HG02981 (cell line): ENCODE data around the gene RAN.
A peak's percentile ranks its signal among the peaks of the same experiment; 100 is the strongest.
"Not testable (repeated sequence)": the region's sequence is repeated elsewhere in the genome, so short reads cannot be mapped to it uniquely, and the experiment has no call there.

ENCODE experiments used
- ATAC-seq: cut with Tn5 transposase; IDR thresholded peaks from one replicate; pipeline ENCODE4 v1.9.1; 2021; ENCODE audit warnings: mild to moderate bottlenecking, moderate library complexity; ENCODE audit not compliant: unreplicated experiment

The RAN gene

GRCh38 chr12:130878193-130879185 is 6.6 kb downstream of the RAN start:
- no peak for ATAC-seq

GRCh38 chr12:130879212-130879686 is 7.4 kb downstream of the RAN start:
- peak; percentile 84 for ATAC-seq

- ATAC-seq: no peak
Observed at GRCh38 chr12:130879781-130880389, 8.0 kb downstream of the RAN start.

GRCh38 chr12:130880411-130880885 is 8.6 kb downstream of the RAN start:
- ATAC-seq: peak; percentile 52

- ATAC-seq: no peak
Observed at GRCh38 chr12:130881046-130881445, 9.2 kb downstream of the RAN start.

GRCh38 chr12:130881548-130881947 is 9.7 kb downstream of the RAN start:
- ATAC-seq: no peak

GRCh38 chr12:130887190-130887589 is 15.3 kb downstream of the RAN start:
- not testable (repeated sequence) for ATAC-seq

- ATAC-seq: no peak
Observed at GRCh38 chr12:130904064-130904463, 32.2 kb downstream of the RAN start.

GRCh38 chr12:130904936-130905455 is 33.1 kb downstream of the RAN start:
- not testable (repeated sequence) for ATAC-seq

- ATAC-seq: no peak
Observed at GRCh38 chr12:130909111-130909510, 37.2 kb downstream of the RAN start.

- ATAC-seq: no peak
Observed at GRCh38 chr12:130911193-130911592, 39.3 kb downstream of the RAN start.

GRCh38 chr12:130911933-130912332 is 40.1 kb downstream of the RAN start:
- no peak for ATAC-seq

GRCh38 chr12:130916241-130916911 is 44.5 kb downstream of the RAN start:
- no peak for ATAC-seq

- ATAC-seq: no peak
Observed at GRCh38 chr12:130917607-130918006, 45.7 kb downstream of the RAN start.

GRCh38 chr12:130919086-130919485 is 47.2 kb downstream of the RAN start:
- no peak for ATAC-seq

- ATAC-seq: no peak
Observed at GRCh38 chr12:130920119-130920703, 48.3 kb downstream of the RAN start.

GRCh38 chr12:130920723-130921381 is 49.0 kb downstream of the RAN start:
- ATAC-seq: no peak

- no peak for ATAC-seq
Observed at GRCh38 chr12:130922511-130922953, 50.7 kb downstream of the RAN start.

GRCh38 chr12:130924966-130925665 is 53.2 kb downstream of the RAN start:
- ATAC-seq: no peak
